HFFc6 (cell line): Measurements from ENCODE around the gene HES7. TPM values are rescaled to one million over a fixed set of nuclear protein-coding genes. Genes with fewer than 3 reads are reported as not detected.

Source experiments
- DNase-seq: peaks from one replicate; pipeline ENCODE4 v3.0.0-alpha.2; 2018
- H3K27ac Mint-ChIP-seq: 2 replicates; pipeline ENCODE4 v1.8.0; 2020; ENCODE audit warnings: mild to moderate bottlenecking, mixed read lengths
- H3K27me3 Mint-ChIP-seq: 2 replicates; pipeline ENCODE4 v1.8.0; 2021; ENCODE audit warnings: mild to moderate bottlenecking, moderate library complexity, mixed read lengths; ENCODE audit not compliant: insufficient read depth
- H3K36me3 Mint-ChIP-seq: 2 replicates; pipeline ENCODE4 v1.8.0; 2021; ENCODE audit warnings: low read depth, mixed read lengths
- H3K4me1 Mint-ChIP-seq: 2 replicates; pipeline ENCODE4 v1.8.0; 2020; ENCODE audit warnings: low read depth, mixed read lengths
- H3K4me3 Mint-ChIP-seq: 2 replicates; pipeline ENCODE4 v1.8.0; 2020; ENCODE audit warnings: mild to moderate bottlenecking, moderate library complexity, mixed read lengths
- H3K9me3 Mint-ChIP-seq: 2 replicates; pipeline ENCODE4 v1.8.0; 2020; ENCODE audit warnings: mild to moderate bottlenecking, mixed read lengths
- total RNA-seq, 6 experiments: library from RNA; stranded (reverse); fragmentation: NEBNext Ultra II Directional; extraction: Animal tissue kit (Norgen Biotek cat#: 25700); gene quantifications; 2 replicates in 1 of 6; 3 replicates in 5 of 6; pipeline ENCODE4 v1.2.3, GENCODE V29; 2021
- TF ChIP-seq, protein P1 (sequence below): fragments of 200-600 bp; sonication (generic); IDR thresholded peaks from 2 replicates; pipeline ENCODE4 v1.5.0; 2021; ENCODE audit warnings: antibody characterized with exemption, mild to moderate bottlenecking

HES7 gene
- total RNA-seq, 6 experiments from 2014 or later = 0.24 to 0.54 (median 0.41) TPM

DNA sequence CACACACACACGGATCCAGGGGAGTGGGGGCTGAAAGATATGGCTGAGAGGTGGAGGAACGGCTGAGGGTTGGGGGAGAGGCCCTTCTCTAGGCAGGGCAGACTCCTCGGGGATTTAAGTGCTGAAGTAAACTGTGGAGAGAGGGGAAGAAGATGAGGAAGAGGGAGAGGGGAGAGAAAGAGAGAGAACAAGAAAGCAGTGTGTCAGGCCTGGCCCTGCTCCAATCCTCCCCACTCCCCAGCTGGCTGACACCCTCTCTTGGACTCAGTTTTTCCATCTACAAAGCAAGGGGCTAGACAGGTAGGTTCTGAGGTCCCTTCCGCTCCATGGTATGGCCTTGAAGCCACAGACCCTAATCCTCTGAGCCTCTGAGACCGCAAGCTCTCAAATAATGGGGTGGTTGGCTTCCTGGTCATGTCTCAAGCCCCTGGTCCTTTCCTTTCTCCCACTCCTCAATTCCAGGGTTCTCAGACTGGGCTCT lies 36.9 kb upstream of the HES7 start:
- Mint-ChIP-seq H3K27ac (peak overlapping the region; percentile 85; the same call in 1 of the 2 replicates), H3K4me3 (peak overlapping the region; percentile 87), H3K27me3 (peaks cover 2% of the 10 kb centered on the region), H3K9me3 (no peaks in the 10 kb centered on the region), H3K4me1 (peaks cover 46% of the 10 kb centered on the region), H3K36me3 (peaks cover 9% of the 10 kb centered on the region)
- no peak for DNase-seq
- TF ChIP-seq, protein P1, sequence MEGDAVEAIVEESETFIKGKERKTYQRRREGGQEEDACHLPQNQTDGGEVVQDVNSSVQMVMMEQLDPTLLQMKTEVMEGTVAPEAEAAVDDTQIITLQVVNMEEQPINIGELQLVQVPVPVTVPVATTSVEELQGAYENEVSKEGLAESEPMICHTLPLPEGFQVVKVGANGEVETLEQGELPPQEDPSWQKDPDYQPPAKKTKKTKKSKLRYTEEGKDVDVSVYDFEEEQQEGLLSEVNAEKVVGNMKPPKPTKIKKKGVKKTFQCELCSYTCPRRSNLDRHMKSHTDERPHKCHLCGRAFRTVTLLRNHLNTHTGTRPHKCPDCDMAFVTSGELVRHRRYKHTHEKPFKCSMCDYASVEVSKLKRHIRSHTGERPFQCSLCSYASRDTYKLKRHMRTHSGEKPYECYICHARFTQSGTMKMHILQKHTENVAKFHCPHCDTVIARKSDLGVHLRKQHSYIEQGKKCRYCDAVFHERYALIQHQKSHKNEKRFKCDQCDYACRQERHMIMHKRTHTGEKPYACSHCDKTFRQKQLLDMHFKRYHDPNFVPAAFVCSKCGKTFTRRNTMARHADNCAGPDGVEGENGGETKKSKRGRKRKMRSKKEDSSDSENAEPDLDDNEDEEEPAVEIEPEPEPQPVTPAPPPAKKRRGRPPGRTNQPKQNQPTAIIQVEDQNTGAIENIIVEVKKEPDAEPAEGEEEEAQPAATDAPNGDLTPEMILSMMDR = no peak

DNA sequence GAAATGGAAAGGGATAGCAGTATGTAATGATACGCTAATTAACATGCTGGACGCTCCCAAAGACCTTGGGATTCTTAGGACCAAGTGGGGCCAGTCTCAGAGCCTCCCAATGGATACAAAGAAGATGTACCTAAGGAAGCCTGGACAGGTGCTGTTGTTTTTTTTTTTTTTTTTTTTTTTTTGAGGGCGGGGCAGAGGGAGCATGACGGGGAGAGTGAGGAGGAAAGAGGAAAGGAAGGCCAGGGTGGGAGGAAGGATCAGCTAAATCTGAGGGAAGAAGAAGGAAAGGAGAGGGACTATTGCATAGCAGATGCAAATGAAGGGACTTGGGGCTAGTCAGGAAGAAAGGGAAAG lies 36.3 kb upstream of the HES7 start:
- TF ChIP-seq, protein P1 = no peak
- Mint-ChIP-seq H3K27ac (peak overlapping the region; percentile 43; the same call in 1 of the 2 replicates), H3K27me3 (peaks cover 2% of the 10 kb centered on the region), H3K36me3 (peaks cover 9% of the 10 kb centered on the region), H3K4me3 (no peak overlapping the region), H3K9me3 (no peaks in the 10 kb centered on the region), H3K4me1 (peaks cover 46% of the 10 kb centered on the region)
- DNase-seq = no peak

DNA sequence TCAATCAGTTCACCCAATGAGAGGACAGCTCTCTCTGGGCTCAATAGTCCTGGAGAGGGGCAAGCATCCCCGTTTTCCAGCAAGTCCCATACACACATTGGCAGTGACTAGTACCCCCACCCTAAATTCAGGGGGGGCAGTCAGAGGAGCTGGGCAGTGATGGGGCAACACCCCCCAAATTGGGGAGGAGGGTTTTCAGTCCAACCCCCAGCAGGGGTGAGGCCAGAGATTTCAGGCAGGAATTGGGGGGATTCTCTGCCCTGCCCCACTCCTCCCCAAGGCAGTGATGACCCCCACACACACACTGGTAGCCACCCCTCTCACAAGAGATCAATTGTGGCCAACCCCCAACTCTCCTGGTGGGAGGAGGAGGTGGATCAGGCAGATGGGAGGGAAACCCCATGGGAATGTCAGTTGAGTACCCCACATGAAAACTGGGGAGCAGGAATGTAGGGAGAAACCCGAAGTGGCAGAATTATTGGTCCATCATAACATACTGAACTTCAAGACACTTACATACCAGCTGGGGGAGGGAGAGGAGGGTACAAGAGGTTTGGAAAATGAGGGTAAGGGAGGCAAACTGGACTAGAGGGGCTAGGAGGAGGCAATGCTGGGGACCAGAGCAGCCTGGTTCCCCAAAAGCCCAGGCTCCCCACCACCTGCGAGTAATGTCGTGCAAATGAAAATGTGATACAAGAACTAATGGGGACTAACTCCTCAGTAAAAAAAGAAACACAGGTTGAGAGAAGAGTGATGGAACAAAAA lies 35.7 kb upstream of the HES7 start:
- H3K36me3 Mint-ChIP-seq = peaks cover 9% of the 10 kb centered on the region
- TF ChIP-seq, protein P1 = no peak
- no peaks in the 10 kb centered on the region for H3K9me3 Mint-ChIP-seq
- peaks cover 41% of the 10 kb centered on the region for H3K4me1 Mint-ChIP-seq
- no peak for DNase-seq
- H3K27me3 Mint-ChIP-seq = peaks cover 2% of the 10 kb centered on the region
- peak overlapping the region; percentile 43; the same call in 1 of the 2 replicates for H3K27ac Mint-ChIP-seq
- H3K4me3 Mint-ChIP-seq = no peak overlapping the region

DNA sequence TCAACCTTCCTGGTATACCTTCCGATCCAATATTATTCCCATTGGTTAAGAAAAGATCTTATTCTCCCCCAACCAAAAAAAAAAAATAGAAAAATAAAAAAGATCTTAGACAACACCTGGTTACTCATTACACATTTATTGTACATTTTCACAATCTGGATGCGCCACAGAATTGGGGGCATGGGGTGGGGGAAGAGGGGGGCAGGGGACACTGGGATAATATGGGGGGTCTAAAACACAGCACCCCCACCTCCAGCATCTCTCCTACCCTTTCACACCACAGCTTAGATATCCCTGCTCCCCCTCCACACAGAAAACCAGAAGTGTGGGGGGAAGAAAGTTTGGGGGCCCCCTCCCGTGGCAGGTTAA lies 35.1 kb upstream of the HES7 start:
- peaks cover 4% of the 10 kb centered on the region for H3K27me3 Mint-ChIP-seq
- DNase-seq = no peak
- TF ChIP-seq, protein P1 = peak; percentile 5; the same call in 1 of the 2 replicates
- peaks cover 9% of the 10 kb centered on the region for H3K36me3 Mint-ChIP-seq
- H3K27ac Mint-ChIP-seq = peak overlapping the region; percentile 84
- H3K9me3 Mint-ChIP-seq = no peaks in the 10 kb centered on the region
- H3K4me1 Mint-ChIP-seq = peaks cover 35% of the 10 kb centered on the region
- H3K4me3 Mint-ChIP-seq = no peak overlapping the region

DNA sequence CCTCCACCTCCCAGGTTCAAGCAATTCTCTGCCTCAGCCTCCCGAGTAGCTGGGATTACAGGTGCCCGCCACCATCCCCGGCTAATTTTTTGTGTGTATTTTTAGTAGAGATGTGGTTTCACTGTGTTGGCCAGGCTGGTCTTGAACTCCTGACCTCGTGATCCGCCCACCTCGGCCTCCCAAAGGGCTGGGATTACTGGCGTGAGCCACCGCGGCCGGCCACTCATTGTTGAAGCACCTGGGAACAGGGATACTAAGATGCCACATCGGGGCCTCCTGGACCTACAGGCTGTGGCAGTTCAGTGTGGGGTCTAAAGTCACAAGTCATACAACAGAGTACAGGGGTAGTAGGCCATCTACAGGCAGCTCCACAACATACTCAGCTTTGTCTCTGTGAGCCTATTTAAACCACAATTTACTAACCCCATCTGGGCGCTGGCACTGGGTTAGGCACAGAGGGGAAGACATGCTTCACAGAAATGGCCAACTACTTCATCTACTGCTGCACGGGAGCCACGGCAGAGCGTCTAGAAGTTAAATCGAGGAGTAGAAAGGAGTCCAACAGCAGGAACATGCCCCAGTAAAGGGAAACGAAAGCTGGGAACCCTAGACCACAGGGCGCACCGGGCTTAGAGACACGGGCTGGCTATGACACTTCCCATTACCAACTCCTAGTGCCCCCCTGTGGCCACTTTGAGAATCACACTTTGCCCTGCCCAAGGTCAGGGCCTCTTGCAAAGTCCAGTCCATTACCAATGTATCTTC lies 34.5 kb upstream of the HES7 start:
- H3K27ac Mint-ChIP-seq = peak overlapping the region; percentile 84
- peaks cover 29% of the 10 kb centered on the region for H3K4me1 Mint-ChIP-seq
- peaks cover 9% of the 10 kb centered on the region for H3K36me3 Mint-ChIP-seq
- peaks cover 4% of the 10 kb centered on the region; the same call in 1 of the 2 replicates for H3K27me3 Mint-ChIP-seq
- no peaks in the 10 kb centered on the region for H3K9me3 Mint-ChIP-seq
- TF ChIP-seq, protein P1 = peak; percentile 97
- peak; percentile 84 for DNase-seq
- H3K4me3 Mint-ChIP-seq = peak overlapping the region; percentile 31; the same call in 1 of the 2 replicates
